Dermis microvascular lymphatic vessel endothelial cell (primary cell): ENCODE data around the gene CWC15. TPM values are rescaled to one million over a fixed set of nuclear protein-coding genes. Genes with fewer than 3 reads are reported as not detected.
"Not testable (repeated sequence)": the region's sequence is repeated elsewhere in the genome, so short reads cannot be mapped to it uniquely, and the experiment has no call there.

Experiments used
- DNase-seq, 2 donors: peaks; one replicate each; pipeline versions ENCODE4 v3.0.0 to v3.0.0-alpha.2; 2010; ENCODE audit warnings: low read depth in 2 of 2
- total RNA-seq: library from RNA; depleted of rRNA; stranded (reverse); fragments of >200 nt; gene quantifications from 2 replicates; pipeline ENCODE4 v1.2.1, GENCODE V29; 2014

The CWC15 gene
- total RNA-seq, 1 donor from 2014 or later: 27.5 TPM

DNA sequence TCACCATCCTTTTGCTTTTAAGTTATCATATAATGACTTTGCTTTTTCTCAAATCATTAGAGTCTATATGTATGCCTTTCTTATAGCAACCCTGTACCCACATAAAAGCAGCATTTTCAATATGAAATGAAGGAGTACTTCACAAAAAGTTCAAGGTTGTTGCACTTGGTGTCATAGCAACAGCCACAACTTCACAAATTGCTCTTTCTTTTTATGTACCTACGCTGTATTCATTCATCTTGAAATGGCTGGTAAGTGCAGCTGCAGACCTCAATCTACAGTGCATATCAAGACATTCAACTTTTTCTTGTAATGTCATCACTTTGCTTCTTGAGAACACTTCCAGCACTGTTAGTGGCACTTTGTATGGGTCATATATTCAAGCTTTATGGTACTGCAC is 18.6 kb downstream of the CWC15 start:
- no peak for DNase-seq

DNA sequence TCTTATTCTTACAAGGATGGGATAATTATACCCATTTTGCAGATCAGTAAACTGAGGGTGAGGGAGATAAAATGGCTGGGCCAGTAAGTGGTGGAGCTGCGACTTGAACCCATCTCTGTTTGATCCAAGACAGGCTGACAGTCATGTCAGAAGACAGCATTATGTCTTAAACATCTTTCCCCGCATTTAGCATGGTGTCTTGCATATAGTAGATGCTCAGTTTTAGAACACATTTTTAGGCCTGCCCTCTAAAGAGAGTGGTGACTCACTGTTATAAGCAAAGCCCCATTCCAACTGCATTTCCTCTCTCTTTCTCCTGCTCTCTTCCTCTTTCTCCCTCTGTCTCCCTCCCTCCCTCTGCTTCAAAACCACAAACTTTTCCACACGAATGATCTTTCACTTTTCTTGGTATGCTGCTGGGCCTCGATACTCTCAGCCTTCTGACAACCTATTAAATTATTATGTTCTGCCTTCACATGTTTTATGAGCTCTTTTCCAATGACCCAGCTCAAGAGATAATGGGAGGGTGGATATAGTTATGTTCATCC is 25.2 kb downstream of the CWC15 start:
- DNase-seq: no peak

DNA sequence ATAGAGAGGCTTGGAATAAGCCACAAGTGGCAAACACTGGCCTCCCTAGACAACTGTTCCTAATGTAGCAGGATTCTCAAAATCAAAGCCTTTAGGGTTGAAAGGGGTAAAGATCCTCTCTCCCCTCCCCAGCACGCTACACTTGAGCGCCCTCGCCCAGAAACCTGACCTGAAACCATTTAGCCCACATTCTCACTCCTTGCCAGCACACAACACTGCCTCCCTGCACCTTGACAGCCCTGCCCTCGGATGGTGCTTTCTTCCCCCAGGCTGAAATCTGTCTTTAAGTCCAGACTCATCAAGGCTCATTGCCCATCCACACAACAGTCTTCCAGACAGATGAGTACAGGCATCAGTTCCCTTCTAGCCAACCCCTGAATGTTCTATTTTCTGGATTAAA is 26.5 kb downstream of the CWC15 start:
- no peak for DNase-seq

DNA sequence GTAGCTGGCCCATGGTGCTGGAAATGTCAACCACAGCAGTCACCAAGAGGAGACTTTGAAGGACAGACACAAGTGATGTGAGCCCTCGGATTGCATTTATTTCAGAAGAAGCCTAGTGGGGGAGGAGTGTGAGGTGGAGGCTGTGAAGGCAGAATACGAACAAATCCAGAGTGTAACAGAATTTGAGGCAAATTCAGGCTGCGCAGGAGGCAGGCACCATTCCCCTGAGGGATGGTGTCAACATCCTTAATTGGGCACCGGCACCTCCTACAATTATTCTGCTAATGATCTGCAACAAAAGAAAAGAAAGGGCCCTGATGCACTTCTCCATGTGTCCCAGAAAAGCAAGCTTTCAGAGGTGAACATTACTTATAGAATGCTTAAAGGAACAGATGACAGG is 32.2 kb downstream of the CWC15 start:
- no peak for DNase-seq

DNA sequence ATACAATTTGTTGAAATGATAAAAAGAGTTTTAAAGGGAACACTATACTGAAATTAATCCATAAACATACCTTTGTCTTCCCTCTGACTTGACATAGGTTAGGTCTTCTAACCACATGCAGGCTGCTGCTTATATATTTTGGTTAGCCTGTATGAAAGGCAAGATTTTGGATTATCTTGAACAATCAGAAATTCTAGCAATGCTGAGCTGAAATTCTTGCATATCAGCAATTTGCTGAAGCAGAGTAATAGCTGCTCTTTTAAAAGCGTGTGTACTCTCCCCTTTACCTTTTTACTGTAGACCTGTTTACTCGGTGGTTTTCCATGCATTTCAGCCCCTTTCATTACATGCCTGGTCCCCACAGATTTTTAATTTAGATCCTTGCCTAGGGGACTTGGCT is 34.0 kb downstream of the CWC15 start:
- DNase-seq: no peak

DNA sequence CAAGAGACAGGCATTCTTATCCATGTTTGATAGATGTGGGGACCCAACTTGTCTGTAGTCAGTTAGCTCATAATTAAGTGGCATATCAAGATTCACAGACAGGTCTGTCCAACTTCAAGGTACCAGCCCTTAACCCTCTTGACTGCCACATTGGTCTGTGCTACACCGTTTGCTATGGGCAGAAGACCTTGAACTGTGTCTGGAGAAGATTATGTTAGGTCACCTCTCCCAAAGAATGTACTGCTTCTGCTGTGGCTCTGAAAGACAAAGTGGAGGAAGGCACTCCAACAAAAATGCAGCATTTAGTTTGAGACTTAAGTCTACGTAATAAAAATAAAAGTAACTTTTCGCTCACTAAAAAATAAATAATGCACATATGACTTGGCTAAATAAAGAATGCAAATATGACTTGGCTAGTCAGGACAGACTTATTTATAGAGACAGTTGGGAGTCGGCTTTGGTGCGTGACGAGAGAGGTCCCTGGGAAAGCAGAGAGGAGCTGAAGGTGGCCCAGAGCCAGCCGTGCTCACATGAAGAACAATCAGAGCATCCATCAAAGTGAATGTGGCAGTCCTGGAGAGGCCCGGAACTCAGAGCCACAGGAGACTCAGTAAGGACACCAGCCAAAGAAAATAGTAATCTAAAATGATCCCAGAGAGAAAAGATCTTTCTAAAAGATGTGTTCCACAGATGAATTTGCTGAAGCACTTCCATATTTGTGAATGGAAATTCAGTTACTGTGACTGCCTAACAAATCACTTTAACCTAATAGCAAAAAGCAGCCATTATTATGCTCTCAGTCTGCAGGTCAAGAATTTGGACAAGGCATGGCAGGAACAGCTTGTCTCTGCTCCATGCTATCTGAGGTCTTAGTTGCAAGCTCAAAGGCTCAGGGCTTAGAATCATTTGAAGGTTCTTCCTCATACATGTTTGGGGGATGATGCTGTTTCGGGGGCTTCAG is 35.0 kb downstream of the CWC15 start:
- DNase-seq: peak; percentile 56 to 94

DNA sequence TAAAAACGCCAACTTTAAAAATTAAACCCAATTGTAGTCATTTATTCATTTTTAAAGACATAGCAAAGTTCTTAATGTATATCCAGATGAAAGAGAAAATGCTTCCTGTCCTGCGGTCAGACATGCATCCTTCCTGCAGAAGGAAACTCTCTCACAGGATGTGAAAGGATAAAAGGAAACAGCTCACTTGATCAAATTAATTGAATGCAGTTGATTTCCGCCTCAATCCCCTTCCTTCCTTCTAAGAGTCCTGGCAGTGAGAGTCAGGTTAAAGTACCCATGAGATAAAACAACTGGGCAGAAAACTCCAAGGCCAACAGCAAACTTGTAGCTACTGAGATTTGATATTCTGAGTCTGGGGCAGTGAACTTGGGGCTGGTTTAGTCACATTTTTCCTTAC is 38.5 kb downstream of the CWC15 start:
- peak in 1 of 2 donors; percentile 49 for DNase-seq

DNA sequence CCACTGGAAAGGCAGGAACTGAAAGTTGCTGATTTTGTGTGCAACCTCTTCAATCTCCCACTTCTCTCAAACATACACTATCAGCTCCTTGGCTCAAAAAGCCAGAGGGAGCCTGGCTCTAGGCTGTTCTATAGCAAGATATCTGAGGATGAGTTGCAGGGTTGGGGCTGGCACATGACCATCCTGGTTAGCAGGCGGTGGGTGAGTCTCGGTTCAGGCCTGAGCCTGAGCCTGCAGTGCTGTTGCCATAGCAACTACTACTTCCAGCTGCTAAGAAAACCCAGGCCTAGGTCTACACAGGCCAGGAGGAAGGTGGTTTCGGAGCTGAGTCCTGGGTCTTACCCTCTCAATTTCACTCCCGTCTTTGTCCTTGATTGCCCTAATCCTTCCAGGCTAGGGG is 39.0 kb downstream of the CWC15 start:
- peak in 1 of 2 donors; percentile 56 for DNase-seq

DNA sequence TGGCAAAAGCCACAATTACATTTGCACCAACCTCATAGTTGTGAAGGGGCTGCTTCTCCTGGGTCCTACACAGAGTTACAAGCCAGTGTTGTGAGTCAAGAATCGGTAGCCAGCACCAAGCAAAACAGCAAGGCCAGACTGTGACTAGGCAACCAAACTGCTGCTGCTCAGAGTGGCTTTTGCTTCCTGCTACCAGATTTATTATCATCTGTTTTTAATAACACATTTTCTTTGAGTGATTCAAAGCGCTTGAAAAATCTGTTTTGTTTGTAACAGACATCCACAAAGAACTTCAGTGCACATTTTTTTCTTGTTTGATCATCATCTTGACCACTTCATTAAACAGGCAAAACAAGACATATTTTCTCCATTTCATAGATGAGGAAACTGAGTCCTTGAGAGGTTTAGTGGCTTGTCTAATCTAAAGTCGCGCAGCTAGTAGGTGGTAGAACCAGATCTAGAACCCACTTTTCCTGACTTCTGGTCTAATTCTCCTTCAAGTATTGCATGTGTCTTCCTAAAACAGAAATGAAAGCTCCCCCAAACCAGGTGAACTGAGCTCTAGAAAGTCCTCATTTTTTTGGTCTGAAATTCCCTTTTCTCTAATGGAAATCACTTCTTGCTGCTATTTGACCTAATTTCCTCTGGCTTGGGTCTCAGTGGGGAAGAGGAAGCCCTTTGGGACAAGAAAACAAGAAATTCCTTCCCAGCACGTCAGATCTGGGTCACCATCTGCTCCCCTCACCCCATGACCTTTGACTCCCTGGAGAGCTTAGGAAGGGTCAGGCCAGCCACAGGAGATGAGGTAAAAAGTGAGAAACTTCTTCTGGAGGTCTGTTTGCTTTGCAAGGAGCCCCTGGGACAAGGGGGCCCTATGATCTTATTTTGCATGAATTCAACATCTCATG is 39.9 kb downstream of the CWC15 start:
- peak; percentile 21 to 86 for DNase-seq

DNA sequence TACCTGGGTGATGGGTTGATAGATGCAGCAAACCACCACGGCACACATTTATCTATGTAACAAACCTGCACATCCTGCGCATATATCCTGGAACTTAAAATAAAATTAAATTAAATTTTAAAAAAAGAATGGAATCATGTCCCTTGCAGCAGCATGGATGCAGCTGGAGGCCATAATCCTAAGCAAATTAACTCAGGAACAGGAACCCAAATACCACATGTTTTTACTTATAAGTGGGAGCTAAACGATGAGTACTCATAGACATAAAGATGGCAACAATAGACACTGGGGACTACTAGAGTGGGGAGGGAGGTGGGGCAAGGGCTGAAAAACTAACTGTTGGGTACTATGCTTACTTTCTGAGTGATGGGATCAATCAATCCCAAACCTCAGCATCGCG is 40.9 kb downstream of the CWC15 start:
- DNase-seq: no peak

DNA sequence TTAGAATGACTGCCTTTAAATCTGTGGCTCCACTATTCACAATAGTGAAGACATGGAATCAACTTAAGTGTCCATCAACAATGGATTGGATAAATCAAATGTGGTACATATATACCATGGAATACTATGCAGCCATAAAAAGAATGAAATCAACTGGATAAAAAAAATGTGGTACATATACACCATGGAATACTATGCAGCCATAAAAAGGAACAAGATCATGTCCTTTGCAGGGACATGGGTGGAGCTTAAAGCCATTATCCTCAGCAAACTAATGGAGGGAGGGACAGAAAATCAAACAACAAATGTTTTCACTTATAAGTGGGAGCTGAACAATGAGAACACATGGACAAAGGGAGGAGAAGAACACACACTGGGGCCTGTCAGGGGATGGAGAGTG is 41.3 kb downstream of the CWC15 start:
- DNase-seq: not testable (repeated sequence)

DNA sequence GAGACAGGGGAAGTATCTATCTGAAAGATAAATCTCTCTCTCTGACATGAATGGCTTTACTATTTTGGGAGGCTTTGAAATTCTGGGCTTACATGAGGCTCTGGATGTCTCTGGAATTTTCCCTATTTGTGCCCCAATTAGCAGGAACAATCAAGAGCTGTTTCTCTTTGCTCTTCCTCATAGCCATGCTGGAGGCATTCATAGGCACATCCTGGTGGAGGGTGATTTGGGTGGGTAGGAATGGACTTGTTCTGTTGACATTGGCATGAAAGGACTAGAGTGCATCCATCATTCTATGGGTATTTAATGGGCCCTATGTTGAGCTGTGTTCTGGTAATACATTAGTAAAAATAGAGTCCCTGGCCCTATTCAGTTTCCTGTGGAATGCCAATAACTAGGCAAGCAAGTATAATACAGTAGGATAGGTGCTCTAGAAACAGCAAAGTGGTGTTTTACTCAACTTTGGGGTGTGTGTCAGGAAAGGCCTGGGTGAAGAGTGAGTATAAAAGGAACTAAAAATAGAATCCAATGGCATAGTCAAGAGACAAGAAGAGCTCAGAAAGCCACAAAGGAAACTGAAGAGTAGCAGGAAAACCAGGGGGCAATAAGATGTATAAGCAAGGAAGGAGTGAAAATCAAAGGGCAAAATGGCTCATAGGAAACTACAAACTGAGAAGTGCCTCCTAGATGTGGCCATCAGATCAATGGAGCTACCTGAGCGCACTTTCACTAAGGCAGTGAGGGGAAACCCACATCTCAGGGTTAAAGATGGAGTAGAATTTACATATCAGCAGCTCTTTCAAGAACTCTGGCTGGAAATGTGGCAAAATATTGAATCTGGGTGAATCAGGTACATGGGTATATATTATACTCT is 45.0 kb downstream of the CWC15 start:
- peak in 1 of 2 donors; percentile 38 for DNase-seq

DNA sequence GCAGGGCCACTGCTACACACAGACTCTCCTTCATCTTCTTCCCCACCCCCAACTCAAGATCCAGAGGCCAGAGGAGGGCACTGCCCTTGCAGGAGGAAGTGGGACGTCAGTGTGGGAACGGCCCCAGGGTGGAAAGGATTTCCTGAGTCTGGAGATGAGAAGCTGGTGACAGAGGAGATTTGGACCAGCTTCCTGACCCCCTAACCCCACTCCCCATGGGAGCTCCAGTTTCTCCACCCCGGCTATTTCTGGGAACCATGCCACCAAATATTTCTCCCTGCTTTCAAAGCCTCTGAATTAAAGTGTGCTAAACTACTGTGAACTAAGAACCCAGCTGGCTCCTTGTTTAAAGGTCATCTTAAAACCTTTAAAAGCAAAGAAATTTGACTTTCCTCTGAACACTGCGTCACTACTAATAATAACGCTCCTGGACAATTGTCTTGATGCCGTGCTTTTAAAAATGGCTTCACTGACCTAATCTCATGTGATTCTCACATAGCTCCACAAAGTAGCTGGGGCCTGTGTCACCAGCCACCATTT is 46.6 kb downstream of the CWC15 start:
- peak in 1 of 2 donors; percentile 91 for DNase-seq

DNA sequence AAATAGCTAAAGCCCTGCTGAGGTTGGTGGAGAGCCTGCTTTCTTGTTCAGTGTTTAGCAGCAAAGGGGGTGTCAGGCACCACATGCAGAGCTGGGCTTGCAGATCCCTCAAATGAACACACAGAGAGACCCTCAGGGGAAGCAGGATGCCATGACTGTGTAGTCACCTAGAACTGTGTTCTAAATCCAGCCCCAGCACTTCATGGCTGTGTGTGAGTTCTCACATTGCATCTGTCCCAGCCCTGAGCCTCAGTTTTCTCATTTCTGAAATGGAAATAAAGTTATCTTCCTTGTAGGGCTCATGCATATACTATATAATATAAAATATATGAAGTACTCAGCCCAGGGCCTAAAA is 47.1 kb downstream of the CWC15 start:
- no peak for DNase-seq

DNA sequence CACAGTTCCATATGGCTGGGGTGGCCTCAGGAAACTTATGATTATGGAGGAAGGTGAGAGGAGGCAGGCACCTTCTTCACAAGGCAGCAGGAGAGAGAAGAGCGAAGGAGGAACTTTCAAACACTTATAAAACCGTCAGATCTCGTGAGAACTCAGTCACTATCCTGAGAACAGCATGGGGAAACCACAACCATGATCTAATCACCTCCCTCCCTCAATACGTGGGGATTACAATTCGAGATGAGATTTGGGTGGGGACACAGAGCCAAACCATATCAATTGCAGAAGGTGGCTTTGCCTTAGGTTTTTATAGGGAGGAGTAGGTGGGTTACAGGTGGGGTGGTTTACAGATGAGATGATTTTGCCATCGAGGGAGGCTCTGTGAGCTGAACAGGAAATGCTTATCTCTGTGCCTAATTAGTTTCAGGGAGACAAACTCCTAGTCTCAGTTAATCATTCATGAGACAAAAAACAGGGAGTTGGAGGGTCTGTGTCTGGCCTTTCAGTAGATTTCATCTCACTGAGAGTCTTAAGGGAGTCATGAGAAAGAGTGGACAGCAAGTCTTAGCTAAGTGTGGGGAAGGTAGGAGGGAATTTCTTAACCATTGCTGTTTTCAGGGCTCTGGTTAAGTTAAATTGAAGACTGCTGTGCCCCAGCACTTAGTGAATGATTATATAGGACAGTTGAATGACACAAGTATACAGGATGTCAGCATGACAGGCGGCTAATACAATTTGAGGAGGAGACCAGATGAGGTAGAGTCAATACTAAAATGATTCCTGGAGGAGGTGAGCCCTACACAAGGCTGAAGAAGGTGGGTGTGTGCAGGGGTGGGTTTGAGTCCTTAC is 47.7 kb downstream of the CWC15 start:
- peak in 1 of 2 donors; percentile 9 for DNase-seq

DNA sequence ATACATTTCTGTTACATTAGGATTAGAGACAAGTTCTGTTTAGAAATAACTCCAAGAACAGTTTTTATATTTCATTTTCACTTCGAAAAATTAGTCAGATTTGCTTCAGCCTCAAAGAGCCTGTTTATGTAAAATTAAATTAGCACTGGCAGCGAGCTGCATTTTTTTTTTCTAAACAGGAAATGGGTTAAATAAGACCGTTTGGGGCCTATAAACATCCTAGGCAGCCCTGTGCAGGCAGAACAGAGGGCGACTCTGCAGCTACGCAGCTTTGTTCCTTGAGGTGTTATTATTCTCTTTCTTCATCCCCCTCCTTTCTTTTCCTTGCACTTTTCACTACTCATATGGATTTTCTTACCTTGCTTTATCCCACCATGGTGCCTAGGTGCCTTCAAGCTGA is 48.7 kb downstream of the CWC15 start:
- no peak for DNase-seq

DNA sequence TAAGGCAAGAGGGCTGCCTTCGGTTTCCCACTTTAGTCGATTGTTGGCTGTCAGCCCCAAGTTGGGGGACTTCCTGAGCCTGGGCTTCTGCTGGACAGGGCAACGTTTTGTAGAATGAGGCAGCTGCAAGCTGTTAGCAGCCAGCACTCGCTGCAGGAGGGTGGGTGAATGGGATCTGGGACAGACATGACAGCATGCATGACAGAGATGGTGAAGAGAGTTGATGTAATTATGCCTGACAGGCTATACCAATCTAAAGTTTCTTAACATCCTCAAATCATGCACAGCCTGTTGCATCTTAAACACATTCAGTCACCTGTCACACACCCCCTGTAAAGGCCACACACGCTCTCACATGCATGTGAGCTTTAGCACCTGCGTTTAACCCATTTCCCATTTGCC is 49.2 kb downstream of the CWC15 start:
- no peak for DNase-seq

DNA sequence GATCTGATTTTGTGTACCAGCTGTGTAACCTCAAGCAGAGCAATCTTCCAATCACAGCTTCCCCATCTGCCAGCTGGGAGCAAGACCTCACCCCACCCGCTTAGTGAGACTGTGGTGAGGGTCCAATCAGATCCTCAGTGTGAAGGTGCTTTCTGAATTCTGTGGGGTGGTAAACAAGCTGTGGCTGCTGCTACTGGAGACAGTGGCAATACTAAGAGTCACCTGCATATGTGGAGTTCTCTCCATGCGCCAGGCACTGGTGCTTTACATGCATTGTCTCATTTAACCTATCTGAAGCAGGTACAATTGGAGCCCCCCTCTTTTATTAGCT is 50.4 kb downstream of the CWC15 start:
- no peak for DNase-seq

DNA sequence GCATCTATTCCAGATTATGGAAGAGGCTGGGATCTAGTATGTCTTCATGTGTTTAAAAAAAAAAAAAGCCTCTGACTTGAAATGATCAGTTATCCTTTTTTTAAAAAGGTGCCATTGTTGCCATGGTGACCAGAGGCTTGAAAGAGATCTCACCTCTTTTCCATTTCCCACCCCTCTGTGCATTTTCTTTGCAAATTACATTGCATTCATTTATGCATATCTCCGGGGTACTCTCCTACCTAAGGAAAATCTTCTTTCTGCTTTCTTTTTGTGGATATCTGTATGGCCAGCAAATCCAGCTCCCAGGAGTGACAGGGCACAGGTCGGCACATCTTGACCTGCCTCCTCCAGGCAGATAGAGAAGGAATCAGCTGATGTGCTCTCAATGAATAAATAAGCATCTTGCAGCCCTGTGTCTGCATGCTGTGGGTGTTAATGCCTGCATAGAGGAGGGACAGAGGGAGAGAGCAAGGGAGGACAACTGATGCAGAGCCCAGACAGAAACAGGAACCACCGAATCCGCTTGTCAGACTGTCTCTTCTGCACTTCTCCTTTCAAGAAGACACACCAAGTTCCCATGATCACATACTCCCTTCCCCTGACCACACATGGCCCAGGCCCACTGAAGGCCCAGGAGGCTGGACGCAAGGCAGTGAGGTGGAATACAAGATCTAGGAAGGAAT is 50.9 kb downstream of the CWC15 start:
- no peak for DNase-seq
